KBM-7 (cell line): ENCODE data around the gene TAF12.
"Not testable (repeated sequence)": the region's sequence is repeated elsewhere in the genome, so short reads cannot be mapped to it uniquely, and the experiment has no call there.

Experiments
- DNase-seq: peaks from one replicate; pipeline ENCODE4 v3.0.0-alpha.2; 2015
- in situ Hi-C: fragments of 300-500 bp; cut with MboI; formaldehyde crosslinking; loops from 2 replicates; pipeline ENCODE4 v1.14.3; 2020; ENCODE audit warnings: low sequenced_read_pairs, low pct_unique_long_range_greater_than_20kb, mixed read lengths

TAF12 gene, protein sequence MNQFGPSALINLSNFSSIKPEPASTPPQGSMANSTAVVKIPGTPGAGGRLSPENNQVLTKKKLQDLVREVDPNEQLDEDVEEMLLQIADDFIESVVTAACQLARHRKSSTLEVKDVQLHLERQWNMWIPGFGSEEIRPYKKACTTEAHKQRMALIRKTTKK

DNA sequence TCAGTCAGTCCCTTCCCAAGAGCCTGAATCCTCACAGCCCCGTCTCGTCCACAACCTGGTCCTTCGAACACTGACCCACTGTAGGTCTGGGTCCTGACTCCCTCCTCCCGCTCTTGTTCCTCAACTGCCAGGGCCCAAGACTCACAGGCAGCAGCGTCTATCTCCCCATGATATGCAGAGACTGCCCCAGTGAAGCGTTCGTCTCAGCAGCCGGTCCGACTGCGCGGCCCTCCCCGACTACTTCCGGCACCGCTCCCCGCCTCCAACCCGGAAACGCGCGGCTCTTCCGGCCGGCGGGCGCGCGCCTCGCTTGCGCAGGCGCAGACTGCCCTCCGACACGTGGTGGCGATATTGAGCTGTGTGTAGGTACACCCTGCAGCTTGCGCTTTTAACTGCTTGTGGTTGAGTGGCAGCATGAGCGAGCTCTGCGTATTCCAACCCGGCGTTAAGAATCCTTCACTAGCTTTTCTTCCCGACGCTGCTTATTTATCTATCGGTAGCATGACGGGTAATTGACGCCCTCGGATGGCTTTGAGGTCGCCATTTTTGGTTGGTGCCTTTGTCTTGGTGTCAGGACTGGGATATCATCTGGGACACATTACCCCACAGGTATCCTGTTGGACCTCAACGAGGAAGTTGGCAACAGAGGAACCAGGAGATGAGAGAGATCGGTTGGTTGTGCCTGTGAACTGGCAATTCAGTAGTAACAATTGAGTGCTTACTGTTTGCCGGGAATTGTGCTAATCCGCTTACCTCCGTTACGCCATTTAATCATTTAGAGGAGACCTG, at the start of gene TAF12:
Gene TAF12, minus strand, starts transcription at position 221 of the 789 bp plus-strand sequence. CDS start 20,986 bp downstream, outside the sequence.
- in situ Hi-C loops: loop anchor here (25.0 kb wide), 1 partner anchor 219 kb away; no protein-coding TSS in a partner anchor
- DNase-seq: peak; percentile 99

DNA sequence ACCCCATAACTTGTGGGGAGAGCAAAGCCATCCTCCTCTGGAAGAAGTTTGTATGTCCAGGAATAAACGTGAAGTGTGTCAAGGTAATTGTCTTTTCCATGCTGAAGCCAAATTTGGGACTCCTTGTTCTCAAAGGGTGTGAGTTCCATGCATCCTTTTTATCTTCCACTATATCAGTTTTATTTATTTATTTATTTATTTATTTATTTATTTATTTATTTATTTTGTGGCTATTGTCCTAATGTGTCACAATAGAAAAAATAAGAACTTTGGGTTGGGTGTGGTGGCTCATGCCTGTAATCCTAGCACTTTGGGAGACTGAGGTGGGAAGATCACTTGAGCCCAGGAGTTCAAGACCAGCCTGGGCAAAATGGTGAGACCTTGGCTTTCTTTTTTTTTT, 48.8 kb upstream of the TAF12 start:
- in situ Hi-C loops, DNase-seq: not testable (repeated sequence)

DNA sequence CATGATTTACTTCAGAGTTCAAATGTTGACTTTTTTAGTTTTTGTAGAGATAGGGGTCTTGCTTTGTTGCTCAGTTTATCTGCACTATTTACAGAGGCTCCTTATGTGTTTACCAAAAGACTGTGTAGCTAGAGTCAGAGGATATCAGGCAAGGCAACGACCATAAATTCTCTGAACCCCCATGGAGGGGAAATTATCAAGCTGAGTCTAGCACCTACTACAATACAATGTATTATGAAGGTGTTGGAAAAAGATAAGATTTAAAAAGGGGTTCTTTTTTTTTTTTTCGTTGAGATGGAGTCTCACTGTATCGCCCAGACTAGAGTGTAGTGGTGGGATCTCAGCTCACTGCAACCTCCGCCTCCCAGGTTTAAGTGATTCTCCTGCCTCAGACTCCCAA, 42.1 kb upstream of the TAF12 start:
- no peak for DNase-seq
- in situ Hi-C loops: no loop called here

DNA sequence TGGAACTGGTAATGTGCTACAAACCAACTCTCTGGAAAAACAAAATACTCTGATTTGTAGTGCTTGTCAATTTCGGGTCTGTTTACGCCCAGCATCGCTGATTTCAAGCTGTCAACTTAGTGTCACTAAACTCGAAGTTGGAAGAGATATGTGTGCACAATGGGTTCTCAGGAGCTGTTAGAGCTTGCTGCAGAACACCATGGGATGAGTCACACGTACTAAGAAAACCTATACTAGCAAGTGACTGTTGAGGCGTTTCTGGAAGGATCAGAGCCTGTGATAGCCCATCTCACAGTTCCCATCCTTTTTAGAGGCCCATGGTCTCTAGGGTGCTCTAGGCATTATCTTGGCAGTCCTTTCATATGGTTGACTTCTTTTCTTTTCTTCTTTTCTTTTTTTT, 40.0 kb upstream of the TAF12 start:
- in situ Hi-C loops: no loop called here

DNA sequence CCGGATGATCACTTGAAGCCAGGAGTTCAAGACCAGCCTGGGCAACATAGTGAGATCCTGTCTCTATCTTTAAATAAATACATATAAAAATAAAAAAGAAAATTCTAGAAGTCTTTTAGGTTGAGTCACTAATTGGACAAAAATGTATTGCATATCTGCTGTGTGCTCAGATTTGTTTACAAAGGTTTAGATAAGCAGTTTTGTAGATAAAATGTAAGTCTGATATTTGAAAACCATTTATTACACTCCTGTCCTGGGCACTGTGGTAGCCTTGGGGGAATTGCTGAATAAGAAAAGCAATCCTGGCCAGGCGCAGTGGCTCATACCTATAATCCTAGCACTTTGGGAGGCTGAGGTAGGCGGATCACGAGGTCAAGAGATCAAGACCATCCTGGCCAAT, 37.3 kb upstream of the TAF12 start:
- no peak for DNase-seq
- in situ Hi-C loops: no loop called here

More for the DNA sequence above, 40.0 kb upstream of the TAF12 start:
- no peak for DNase-seq

DNA sequence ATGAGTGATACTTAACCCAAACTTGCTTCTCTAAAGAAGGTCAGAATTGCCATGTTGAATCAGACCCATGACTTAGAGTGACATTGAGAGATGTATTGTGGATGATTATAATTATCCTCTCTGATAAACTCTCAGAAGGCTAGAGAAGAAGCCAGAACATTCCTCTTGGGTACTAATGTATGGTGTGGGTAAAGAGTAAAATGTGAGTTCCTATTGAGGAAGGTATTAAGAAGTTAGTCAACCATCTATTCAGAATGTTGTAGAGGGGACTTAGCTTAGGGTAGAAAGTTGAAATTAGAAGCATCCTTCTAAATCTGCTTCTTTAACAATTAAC, 33.0 kb upstream of the TAF12 start:
- in situ Hi-C loops: no loop called here
- no peak for DNase-seq

DNA sequence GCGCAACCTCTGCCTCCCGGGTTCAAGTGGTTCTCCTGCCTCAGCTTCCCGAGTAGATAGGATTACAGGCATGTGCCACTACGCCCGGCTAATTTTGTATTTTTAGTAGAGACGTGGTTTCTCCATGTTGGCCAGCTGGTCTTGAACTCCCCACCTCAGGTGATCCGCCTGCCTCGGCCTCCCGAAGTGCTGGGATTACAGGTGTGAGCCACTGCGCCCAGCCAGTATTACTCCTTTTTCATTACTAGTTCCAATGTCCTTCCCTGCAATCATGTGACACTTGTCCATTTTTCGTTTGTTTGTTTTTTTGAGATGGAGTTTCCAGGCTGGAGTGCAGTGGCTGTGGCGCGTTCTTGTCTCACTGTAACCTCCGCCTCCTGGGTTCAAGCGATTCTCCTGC, 30.1 kb upstream of the TAF12 start:
- DNase-seq, in situ Hi-C loops: not testable (repeated sequence)

DNA sequence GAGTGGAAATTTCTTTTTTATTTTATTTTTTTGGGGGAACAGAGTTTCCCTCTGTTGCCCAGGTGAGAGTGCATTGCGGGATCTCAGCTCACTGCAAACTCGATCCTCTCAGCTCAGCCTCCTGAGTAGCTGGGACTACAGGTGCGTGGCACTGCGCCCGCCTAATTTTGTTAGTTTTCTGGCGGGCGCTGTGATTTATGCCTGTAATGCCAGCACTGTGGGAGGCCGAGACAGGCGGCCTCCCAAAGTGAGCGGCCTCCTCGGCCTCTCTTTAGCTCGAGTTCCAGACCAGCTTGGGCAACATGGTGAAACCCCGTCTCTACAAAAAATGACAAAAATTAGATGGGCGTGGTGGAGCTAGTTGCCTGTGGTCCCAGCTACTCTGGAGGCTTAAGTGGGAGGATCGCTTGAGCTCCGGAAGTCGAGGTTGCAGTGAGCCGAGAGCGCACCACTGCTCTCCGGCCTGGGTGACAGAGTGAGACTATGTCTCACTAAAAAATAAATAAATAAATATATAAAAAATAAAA, 28.4 kb upstream of the TAF12 start:
- no peak for DNase-seq
- in situ Hi-C loops: no loop called here

DNA sequence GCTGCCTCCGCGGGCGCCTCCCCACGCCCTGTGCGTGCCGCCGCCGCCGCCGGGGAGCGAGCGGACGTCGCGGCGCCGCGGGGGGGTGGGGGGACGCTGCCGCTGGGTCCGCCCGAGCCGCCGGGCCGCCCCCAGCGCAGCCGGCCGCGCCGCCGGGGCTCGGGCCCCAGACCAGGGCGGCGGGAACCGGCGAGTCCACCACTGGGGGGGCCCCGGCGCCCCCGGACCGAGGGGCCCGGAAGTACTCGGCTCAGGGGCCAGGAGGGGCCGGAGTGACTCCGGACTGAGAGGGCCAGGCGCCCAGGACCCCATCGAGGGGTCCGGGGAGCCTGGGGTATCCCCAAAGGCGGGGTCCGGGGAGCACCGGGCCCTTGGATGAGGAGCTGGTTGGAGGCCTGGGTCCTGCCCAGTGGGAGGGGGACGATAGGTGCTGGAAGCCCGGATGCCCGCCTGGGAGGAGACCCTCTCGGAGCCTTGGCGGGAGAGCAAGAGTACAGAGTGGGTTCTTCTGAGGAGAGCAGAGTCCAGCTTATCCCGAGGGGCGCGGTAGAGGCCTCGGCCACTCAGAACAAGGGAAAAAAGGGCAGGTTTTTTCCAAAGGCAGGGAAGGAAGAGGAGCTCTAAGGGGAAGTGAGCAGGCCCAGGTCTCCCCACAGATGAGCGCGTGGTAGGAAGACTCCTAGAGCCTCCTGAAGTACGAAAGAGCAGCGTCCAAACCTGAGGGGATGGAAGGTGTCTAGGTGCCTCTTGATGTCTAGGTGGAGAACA, 26.3 kb upstream of the TAF12 start:
- peak; percentile 51 for DNase-seq
- in situ Hi-C loops: no loop called here

DNA sequence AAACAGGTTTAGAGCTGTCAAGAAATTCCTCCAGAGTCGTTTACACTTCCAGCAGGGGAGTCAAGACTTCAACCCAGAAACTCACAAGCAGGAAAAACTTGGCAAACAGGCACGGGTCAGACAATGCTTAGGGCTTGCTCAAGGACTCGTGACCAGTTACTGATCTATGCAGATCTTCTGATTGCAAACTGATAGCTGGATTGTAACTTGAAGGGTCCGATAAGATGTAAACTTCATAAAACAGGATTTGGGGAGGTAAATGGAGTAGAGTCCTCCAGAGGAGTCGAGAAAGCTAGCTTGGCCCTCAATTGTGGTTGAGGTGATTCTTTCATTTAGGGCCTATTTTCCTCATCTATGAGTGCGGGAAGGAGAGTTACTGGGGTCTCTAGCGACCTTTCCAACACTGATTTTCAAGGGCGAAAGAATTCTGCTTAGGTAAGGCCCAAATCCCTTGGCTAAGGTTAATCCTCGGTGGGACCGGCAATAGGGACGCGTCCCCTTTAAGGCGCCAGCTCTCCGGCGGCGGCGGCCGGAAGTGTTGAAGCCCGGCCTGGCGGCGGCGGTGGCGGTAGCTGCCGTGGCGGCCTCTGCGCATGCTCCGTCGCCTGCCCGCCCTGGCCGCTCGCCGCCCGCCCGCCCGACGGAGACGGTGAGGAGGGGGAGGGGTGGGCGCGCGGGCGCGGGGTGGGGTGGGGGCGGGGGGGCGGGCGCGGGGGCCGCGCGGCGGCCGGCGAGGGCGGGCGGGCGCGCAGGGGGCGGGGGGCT, 25.5 kb upstream of the TAF12 start, which contains the start of gene GMEB1:
Gene GMEB1, plus strand, starts transcription at position 594 of the 765 bp plus-strand sequence. CDS start 14,829 bp downstream, outside the sequence.
- DNase-seq: peak; percentile 82
- in situ Hi-C loops: no loop called here

DNA sequence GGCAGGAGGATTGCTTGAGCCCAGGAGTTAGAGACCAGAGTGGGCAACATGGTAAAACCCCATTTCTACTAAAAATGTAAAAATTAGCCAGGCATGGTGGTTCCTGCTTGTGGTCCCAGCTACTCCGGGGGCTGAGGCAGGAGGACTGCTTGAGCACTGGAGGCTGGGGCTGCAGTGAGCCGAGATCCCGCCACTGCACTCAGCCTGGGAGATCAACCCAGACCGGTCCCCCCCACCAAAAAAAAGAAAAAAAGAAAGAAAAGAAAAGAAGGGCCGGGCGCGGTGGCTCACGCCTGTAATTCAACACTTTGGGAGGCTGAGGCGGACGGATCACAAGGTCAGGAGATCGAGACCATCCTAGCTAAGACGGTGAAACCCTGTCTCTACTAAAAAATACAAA, 23.9 kb upstream of the TAF12 start:
- in situ Hi-C loops: no loop called here
- DNase-seq: no peak

DNA sequence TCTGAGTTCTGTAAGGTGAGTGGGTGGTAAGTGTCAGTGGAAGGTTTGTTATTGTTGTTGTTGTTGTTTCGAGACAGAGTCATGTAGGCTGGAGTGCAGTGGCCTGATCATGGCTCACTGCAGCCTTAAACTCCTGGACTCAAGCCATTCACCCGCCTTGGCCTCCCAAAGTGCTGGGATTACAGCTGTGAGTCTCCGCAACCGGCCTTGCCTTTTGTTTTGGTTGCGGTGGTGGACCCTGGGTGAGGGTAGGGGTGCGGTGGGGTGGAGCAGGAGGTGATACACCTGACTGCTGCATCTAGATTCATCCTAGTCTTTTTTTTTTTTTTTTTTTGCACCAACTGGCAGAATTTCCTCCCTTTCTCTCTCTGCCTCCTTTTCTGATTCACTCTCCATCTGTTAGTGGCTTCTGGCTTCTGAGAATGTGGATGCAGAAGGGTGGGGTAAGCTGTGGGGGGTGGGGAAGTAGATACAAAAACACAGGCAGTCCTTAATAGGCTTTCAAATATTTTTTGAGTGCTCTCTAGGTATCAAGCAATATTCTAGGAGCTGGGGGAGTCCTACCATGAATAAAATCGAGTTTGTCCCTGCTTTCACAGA, 21.1 kb upstream of the TAF12 start:
- in situ Hi-C loops: no loop called here
- no peak for DNase-seq

DNA sequence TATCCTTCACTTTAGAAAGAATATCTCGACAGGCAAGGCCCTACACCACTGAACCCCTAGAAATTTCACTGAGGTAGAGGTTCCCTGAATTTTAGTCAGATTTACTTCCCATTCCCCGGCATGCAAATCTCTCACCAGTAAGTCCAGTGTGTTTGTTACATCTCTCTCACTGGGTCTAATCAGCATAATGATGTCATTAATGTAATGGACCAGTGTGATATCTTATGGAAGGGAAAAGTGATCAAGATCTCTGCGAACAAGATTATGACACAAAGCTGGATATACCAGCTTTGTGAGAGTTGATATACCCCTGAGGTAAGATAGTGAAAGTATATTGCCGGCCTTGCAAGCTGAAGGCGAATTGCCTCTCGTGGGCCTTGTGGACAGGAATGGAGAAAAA, 13.5 kb upstream of the TAF12 start:
- in situ Hi-C loops: no loop called here
- DNase-seq: no peak

DNA sequence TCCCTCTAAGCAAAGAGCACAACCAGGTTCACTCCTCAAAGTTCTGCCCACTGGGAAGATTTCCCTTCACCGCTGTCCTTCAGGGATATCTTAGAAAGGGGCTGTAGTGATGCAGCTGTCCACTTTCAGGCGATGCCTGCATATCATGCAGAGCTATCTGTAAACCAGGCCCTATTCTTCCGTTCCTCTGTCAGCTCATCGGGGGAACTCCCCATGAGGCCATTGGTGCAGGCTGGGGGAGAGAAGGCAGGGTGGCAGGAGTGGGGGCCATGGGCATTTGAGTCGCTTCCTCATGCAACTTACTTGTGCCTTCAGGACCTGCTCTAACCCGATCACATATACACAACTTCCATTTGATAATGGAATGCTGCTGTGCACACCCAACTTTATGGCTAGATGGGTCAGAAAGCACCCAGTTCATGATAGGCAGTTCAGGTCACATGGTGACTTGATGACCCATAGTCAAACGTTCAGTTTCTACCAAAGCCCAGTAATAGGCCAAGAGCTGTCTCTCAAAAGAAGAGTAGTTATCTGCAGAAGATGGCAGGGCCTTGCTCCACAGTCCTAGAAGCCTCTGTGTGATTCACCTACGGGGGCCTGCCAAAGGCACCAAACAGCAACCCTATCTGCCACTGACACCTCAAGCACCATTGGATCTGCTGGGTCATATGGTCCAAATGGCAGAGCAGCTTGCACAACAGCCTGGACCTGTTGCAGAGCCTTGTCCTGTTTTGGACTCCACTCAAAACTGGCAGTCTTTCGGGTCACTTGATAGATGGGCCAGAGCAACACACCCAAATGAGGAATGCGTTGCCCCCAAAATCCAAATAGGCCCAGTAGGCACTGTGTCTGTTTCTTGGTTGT, 12.8 kb upstream of the TAF12 start:
- DNase-seq, in situ Hi-C loops: not testable (repeated sequence)

DNA sequence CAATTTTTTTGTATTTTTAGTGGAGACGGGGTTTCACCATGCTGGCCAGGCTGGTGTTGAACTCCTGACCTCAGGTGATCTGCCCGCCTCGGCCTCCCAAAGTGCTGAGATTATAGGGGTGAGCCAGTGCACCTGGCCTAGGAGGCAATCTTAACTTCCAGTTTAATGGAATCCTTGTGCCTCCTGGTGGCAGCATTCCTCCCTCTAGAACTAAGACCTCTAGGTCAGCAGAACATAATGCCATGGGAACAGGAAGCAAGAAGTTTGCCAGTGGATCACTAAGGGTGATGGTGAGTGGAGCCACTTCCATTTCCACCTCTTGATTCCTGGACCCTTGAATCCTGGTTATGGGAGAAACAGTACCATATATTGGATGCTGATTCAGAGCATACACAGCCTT, 11.0 kb upstream of the TAF12 start:
- DNase-seq, in situ Hi-C loops: not testable (repeated sequence)

DNA sequence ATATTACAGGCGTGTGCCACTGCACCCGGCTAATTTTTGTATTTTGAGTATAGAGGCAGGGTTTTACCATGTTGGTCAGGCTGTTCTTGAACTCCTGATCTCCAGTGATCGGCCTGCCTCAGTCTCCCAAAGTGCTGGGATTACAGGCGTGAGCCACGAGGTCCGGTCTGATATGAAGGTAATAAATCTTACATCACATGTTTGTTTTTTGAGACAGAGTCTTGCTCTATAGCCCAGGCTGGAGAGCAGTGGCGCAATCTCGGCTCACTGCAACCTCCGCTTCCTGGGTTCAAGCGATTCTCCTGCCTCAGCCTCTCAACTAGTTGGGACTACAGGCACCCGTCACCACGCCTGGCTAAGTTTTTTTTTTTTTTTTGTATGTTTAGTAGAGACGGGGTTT, 10.2 kb upstream of the TAF12 start:
- in situ Hi-C loops, DNase-seq: not testable (repeated sequence)

DNA sequence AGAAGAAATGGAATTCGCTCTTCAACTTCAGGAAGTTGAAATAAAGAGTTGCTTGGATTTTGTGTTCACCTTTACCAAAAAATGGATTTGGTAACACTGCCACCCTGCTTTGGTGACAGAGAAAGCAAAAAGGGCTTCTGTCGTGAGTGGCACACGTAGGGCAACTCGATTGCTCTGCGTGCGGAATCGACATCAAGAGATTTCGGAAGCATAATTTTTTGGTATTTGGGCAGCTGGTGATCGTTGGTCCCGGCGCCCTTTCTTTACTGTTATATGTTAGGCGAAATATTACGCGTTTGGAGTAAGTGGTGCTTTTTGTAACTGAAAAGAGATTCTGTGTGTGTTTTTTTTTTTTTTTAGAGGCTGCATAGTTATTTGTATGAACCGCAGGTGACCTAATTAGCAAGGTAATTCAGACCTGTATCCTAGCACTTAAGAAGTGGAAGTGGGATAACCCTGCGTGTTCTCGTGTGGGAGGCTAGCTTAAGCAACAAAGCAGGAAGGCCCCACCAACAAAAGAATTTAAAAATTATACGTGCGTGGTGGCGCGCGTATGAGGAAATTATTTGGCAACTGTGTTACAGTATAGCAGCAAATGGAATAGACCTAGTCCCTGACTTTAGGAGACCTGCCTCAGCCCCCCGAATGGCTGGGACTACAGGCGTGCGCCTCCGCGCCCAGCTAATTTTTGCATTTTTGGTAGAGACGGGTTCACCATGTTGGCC, 5.8 kb upstream of the TAF12 start, which contains the start of gene RNU11:
Gene RNU11, plus strand, starts transcription at position 127 of the 725 bp plus-strand sequence.
- in situ Hi-C loops: loop anchor here (25.0 kb wide), 1 partner anchor 214 kb away; no protein-coding TSS in a partner anchor
- DNase-seq: peak; percentile 99
